Measurements from ENCODE around the gene LRRTM4. TPM values are rescaled to one million over a fixed set of nuclear protein-coding genes. Genes with fewer than 3 reads are reported as not detected.

The LRRTM4 gene
- total and polyA plus RNA-seq, 2 donors (not counting 1 experiment from before 2014, with no cell fraction given): not detected

- WGBS (ENCODE audit: insufficient coverage): 95% methylated on average over 2 of the region's 5 CpGs
- Histone ChIP-seq H3K9ac (ENCODE audit: low read length) (no peak overlapping the region), H4K20me1 (ENCODE audit: control insufficient read depth, insufficient read depth, low read length, poor library complexity, severe bottlenecking) (no peaks in the 10 kb centered on the region), H3K4me3 (ENCODE audit: control extremely low read depth in 1 of 5, extremely low read depth in 1 of 5, insufficient read depth in 1 of 5, low read depth in 2 of 5, low read length in 4 of 5) (no peak overlapping the region), H3K36me3 (replicated peaks in 1 of 2; ENCODE audit: control extremely low read depth in 1 of 2, control insufficient read depth in 1 of 2, extremely low read depth in 1 of 2, insufficient read depth in 2 of 2, low read length in 1 of 2) (no peaks in the 10 kb centered on the region), H3K9me3 (ENCODE audit: control extremely low read depth in 1 of 3, control insufficient read depth in 2 of 3, insufficient read depth in 1 of 3, low read length in 2 of 3) (peaks cover 0 to 3% (median 0%) of the 10 kb centered on the region in 3 donors), H2AFZ (ENCODE audit: insufficient read depth, low read depth, low read length, poor library complexity, severe bottlenecking) (no peak overlapping the region), H3K27ac (ENCODE audit: low read length in 2 of 2) (no peak overlapping the region), H3K79me2 (ENCODE audit: control insufficient read depth, insufficient read depth, low read length) (no peaks in the 10 kb centered on the region), H3K27me3 (replicated peaks in 1 of 4; ENCODE audit: control extremely low read depth in 1 of 4, control insufficient read depth in 3 of 4, insufficient read depth in 4 of 4, low read length in 3 of 4) (no peaks in the 10 kb centered on the region), H3K4me2 (replicated peaks; ENCODE audit: low read depth, low read length, poor library complexity, severe bottlenecking) (no peak overlapping the region), H3K4me1 (ENCODE audit: control insufficient read depth in 2 of 2, insufficient read depth in 2 of 2, low read length in 2 of 2) (no peaks in the 10 kb centered on the region)
- POLR2A ChIA-PET: no interaction called here
- intact Hi-C loops (cut with micrococcal nuclease): no loop called here
- TF ChIP-seq EZH2 (IDR thresholded peaks at IDR 0.05; ENCODE audit: borderline replicate concordance, insufficient read depth, low read depth, low read length, poor library complexity, severe bottlenecking) (no peak), CTCF (IDR thresholded peaks at IDR 0.05) (no peak)
- H3K9me3 Mint-ChIP-seq (ENCODE audit: insufficient read depth): peaks cover 4% of the 10 kb centered on the region
- no peaks in the 10 kb centered on the region for H3K27me3 Mint-ChIP-seq
- no peaks in the 10 kb centered on the region for H3K4me1 Mint-ChIP-seq
- H3K4me3 Mint-ChIP-seq: no peak overlapping the region
- ATAC-seq (ENCODE audit: low read depth) (no peak), DNase-seq (no peak)
- H3K27ac Mint-ChIP-seq: no peak overlapping the region
- CTCF ChIA-PET: no interaction called here
Observed at GRCh38 chr2:77363277-77363676, 158.9 kb downstream of the LRRTM4 start.

- DNase-seq: no peak
- Histone ChIP-seq H3K27ac (ENCODE audit: low read length in 2 of 2) (no peak overlapping the region), H3K4me3 (ENCODE audit: control extremely low read depth in 1 of 5, extremely low read depth in 1 of 5, insufficient read depth in 1 of 5, low read depth in 2 of 5, low read length in 4 of 5) (no peak overlapping the region), H3K79me2 (ENCODE audit: control insufficient read depth, insufficient read depth, low read length) (no peaks in the 10 kb centered on the region), H3K4me2 (replicated peaks; ENCODE audit: low read depth, low read length, poor library complexity, severe bottlenecking) (no peak overlapping the region), H3K9ac (ENCODE audit: low read length) (no peak overlapping the region), H3K27me3 (replicated peaks in 1 of 4; ENCODE audit: control extremely low read depth in 1 of 4, control insufficient read depth in 3 of 4, insufficient read depth in 4 of 4, low read length in 3 of 4) (no peaks in the 10 kb centered on the region), H3K4me1 (ENCODE audit: control insufficient read depth in 2 of 2, insufficient read depth in 2 of 2, low read length in 2 of 2) (no peaks in the 10 kb centered on the region), H4K20me1 (ENCODE audit: control insufficient read depth, insufficient read depth, low read length, poor library complexity, severe bottlenecking) (no peaks in the 10 kb centered on the region), H3K36me3 (replicated peaks in 1 of 2; ENCODE audit: control extremely low read depth in 1 of 2, control insufficient read depth in 1 of 2, extremely low read depth in 1 of 2, insufficient read depth in 2 of 2, low read length in 1 of 2) (no peaks in the 10 kb centered on the region), H3K9me3 (ENCODE audit: control extremely low read depth in 1 of 3, control insufficient read depth in 2 of 3, insufficient read depth in 1 of 3, low read length in 2 of 3) (no peaks in the 10 kb centered on the region), H2AFZ (ENCODE audit: insufficient read depth, low read depth, low read length, poor library complexity, severe bottlenecking) (no peak overlapping the region)
- intact Hi-C loops (cut with micrococcal nuclease): no loop called here
- ChIA-PET POLR2A (no interaction called here), CTCF (no interaction called here)
- H3K27me3 Mint-ChIP-seq: no peaks in the 10 kb centered on the region
- H3K9me3 Mint-ChIP-seq (ENCODE audit: insufficient read depth): no peaks in the 10 kb centered on the region
- H3K4me1 Mint-ChIP-seq: no peaks in the 10 kb centered on the region
- H3K4me3 Mint-ChIP-seq: no peak overlapping the region
- ATAC-seq (ENCODE audit: low read depth): no peak
- TF ChIP-seq CTCF (IDR thresholded peaks at IDR 0.05): no peak
- TF ChIP-seq EZH2 (IDR thresholded peaks at IDR 0.05; ENCODE audit: borderline replicate concordance, insufficient read depth, low read depth, low read length, poor library complexity, severe bottlenecking): no peak
- H3K27ac Mint-ChIP-seq: no peak overlapping the region
Observed at GRCh38 chr2:77348821-77349220, 173.4 kb downstream of the LRRTM4 start.
